ENCODE measurements around the gene RGS6. TPM values are rescaled to one million over a fixed set of nuclear protein-coding genes. Genes with fewer than 3 reads are reported as not detected.

RGS6 gene
- total and polyA plus RNA-seq, 2 of the 4 experiments (the other 2 are of a cell fraction): not detected

DNA sequence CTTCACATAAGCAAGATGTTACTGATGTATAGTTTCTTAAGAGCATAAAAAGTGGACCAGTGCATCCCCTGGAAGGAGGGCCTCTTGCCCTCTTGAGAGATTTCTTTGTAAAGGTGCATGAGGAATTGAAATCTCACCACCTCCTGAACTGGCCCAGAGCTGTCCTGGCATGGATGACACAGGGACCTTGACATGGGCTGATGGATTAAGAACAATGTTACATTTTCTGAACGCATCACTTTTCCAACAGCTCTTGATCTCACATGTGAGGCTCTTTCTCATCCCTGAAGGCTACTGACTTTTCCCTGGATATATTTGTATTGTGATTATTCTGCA is 360.4 kb downstream of the RGS6 start:
- no peak overlapping the region for H3K23ac ChIP-seq (ENCODE audit: low read depth, low read length)
- no peak overlapping the region for H4K91ac ChIP-seq (ENCODE audit: insufficient read depth, low read depth, low read length)
- no peak overlapping the region for H2BK20ac ChIP-seq (ENCODE audit: low read depth, low read length)
- H2AK5ac ChIP-seq (ENCODE audit: low read depth, low read length): no peak overlapping the region
- in situ Hi-C loops (cut with MboI; ENCODE audit: low sequenced_read_pairs) (loop anchor here (10.0 kb wide), 1 partner anchor 568 kb away; no protein-coding TSS in a partner anchor), intact Hi-C loops (cut with micrococcal nuclease) (loop anchor here (10.0 kb wide), 1 partner anchor 1128 kb away; no protein-coding TSS in a partner anchor), dilution Hi-C loops (cut with HindIII; ENCODE audit: low sequenced_read_pairs, unreplicated experiment) (no loop called here)
- H3K4me1 ChIP-seq (ENCODE audit: control insufficient read depth, insufficient read depth, low read length): no peaks in the 10 kb centered on the region
- DNase-seq (no peak), ATAC-seq (ENCODE audit: low read depth) (no peak)
- no peak overlapping the region for H3K4me3 ChIP-seq (ENCODE audit: insufficient read depth, low read depth, low read length)
- H3K27me3 ChIP-seq (ENCODE audit: control insufficient read depth, insufficient read depth, low read length): no peaks in the 10 kb centered on the region
- H2AK9ac ChIP-seq (replicated peaks; ENCODE audit: low read depth, low read length, poor library complexity): no peak overlapping the region
- H3K9me3 ChIP-seq (ENCODE audit: control insufficient read depth, insufficient read depth, low read length): no peaks in the 10 kb centered on the region
- H3K4me2 ChIP-seq (ENCODE audit: low read depth, low read length): no peak overlapping the region
- CTCF ChIA-PET: no interaction called here
- no peaks in the 10 kb centered on the region for H3K36me3 ChIP-seq (ENCODE audit: control insufficient read depth, insufficient read depth, low read length)
- no peaks in the 10 kb centered on the region for H3K9me1 ChIP-seq (ENCODE audit: insufficient read depth, low read length)
- no peak overlapping the region for H3K4ac ChIP-seq (ENCODE audit: low read depth, low read length)
- H2BK120ac ChIP-seq (ENCODE audit: low read depth, low read length): no peak overlapping the region
- H3K27ac ChIP-seq (ENCODE audit: insufficient read depth, low read length): no peak overlapping the region
- no peaks in the 10 kb centered on the region for H4K20me1 ChIP-seq (ENCODE audit: insufficient read depth, low read length)
- TF ChIP-seq, protein P1, sequence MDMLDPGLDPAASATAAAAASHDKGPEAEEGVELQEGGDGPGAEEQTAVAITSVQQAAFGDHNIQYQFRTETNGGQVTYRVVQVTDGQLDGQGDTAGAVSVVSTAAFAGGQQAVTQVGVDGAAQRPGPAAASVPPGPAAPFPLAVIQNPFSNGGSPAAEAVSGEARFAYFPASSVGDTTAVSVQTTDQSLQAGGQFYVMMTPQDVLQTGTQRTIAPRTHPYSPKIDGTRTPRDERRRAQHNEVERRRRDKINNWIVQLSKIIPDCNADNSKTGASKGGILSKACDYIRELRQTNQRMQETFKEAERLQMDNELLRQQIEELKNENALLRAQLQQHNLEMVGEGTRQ (IDR thresholded peaks at IDR 0.05; ENCODE audit: low read depth, low read length): no peak
- TF ChIP-seq MAFK (IDR thresholded peaks at IDR 0.05; ENCODE audit: low read depth, low read length) (no peak), BHLHE40 (IDR thresholded peaks at IDR 0.05; ENCODE audit: low read depth, low read length) (no peak)
- no peak overlapping the region for H4K5ac ChIP-seq (ENCODE audit: low read depth, low read length)
- POLR2A ChIA-PET (ENCODE audit: unreplicated experiment): no interaction called here
- BruUV-seq (replicated peaks): no TSS peak
- WGBS, 2 experiments (ENCODE audit: extremely low coverage in 2 of 2, insufficient read length in 1 of 2): no CpG with 5 or more reads among the region's 1 CpG
- no peak overlapping the region for H3K56ac ChIP-seq (ENCODE audit: extremely low read depth, insufficient read depth, low read length)
- no peak overlapping the region for H3K14ac ChIP-seq (replicated peaks; ENCODE audit: low read depth, low read length)
- no peak overlapping the region for H2BK5ac ChIP-seq (ENCODE audit: low read depth, low read length, poor library complexity, severe bottlenecking)
- no peak overlapping the region for H2BK15ac ChIP-seq (ENCODE audit: low read depth, low read length)
- H3K79me1 ChIP-seq (ENCODE audit: low read depth in 1 of 2, low read length in 2 of 2): no peaks in the 10 kb centered on the region
- H2AFZ ChIP-seq (replicated peaks; ENCODE audit: low read length, poor library complexity): no peak overlapping the region
- H4K8ac ChIP-seq (ENCODE audit: low read depth in 2 of 2, low read length in 2 of 2): no peak overlapping the region
- H3K9ac ChIP-seq (ENCODE audit: low read depth, low read length): no peak overlapping the region
- no peak overlapping the region for H3K18ac ChIP-seq (ENCODE audit: low read depth, low read length)
